ENCODE results near the gene AMN1. TPM values are rescaled to one million over a fixed set of nuclear protein-coding genes. Genes with fewer than 3 reads are reported as not detected.
"Not testable (repeated sequence)": the region's sequence is repeated elsewhere in the genome, so short reads cannot be mapped to it uniquely, and the experiment has no call there.

AMN1 gene
- total RNA-seq, 2 experiments from 2014 or later, result 3.5 to 4.1 TPM

- Mint-ChIP-seq H3K27me3 (no peaks in the 10 kb centered on the region), H3K4me3 (no peak overlapping the region), H3K36me3 (ENCODE audit: low read depth) (no peaks in the 10 kb centered on the region), H3K27ac (no peak overlapping the region), H3K9me3 (peaks cover 2% of the 10 kb centered on the region), H3K4me1 (ENCODE audit: low read depth) (peaks cover 20% of the 10 kb centered on the region)
- DNase-seq (no peak), ATAC-seq (no peak)
- intact Hi-C loops (cut with micrococcal nuclease), result no loop called here
- TF ChIP-seq, protein P1, sequence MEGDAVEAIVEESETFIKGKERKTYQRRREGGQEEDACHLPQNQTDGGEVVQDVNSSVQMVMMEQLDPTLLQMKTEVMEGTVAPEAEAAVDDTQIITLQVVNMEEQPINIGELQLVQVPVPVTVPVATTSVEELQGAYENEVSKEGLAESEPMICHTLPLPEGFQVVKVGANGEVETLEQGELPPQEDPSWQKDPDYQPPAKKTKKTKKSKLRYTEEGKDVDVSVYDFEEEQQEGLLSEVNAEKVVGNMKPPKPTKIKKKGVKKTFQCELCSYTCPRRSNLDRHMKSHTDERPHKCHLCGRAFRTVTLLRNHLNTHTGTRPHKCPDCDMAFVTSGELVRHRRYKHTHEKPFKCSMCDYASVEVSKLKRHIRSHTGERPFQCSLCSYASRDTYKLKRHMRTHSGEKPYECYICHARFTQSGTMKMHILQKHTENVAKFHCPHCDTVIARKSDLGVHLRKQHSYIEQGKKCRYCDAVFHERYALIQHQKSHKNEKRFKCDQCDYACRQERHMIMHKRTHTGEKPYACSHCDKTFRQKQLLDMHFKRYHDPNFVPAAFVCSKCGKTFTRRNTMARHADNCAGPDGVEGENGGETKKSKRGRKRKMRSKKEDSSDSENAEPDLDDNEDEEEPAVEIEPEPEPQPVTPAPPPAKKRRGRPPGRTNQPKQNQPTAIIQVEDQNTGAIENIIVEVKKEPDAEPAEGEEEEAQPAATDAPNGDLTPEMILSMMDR (IDR thresholded peaks at IDR 0.05), result no peak
- CTCF ChIA-PET, result interaction anchor here (0.9 kb wide), 1 partner anchor 25 kb away, joined by 3 read pairs; no protein-coding TSS in a partner anchor
- POLR2A ChIA-PET, result interaction anchor here (0.9 kb wide), 1 partner anchor 43 kb away, joined by 3 read pairs; no protein-coding TSS in a partner anchor
These were observed 43.4 kb upstream of the AMN1 start for GRCh38 chr12:31772186-31772585.

- Mint-ChIP-seq H3K9me3 (peaks cover 3% of the 10 kb centered on the region), H3K4me3 (no peak overlapping the region), H3K36me3 (ENCODE audit: low read depth) (no peaks in the 10 kb centered on the region), H3K27me3 (no peaks in the 10 kb centered on the region), H3K27ac (peak overlapping the region; percentile 4), H3K4me1 (ENCODE audit: low read depth) (peaks cover 20% of the 10 kb centered on the region)
- no peak for DNase-seq
- intact Hi-C loops (cut with micrococcal nuclease), result no loop called here
- ATAC-seq, result no peak
- TF ChIP-seq, protein P1 (IDR thresholded peaks at IDR 0.05), result no peak
- ChIA-PET CTCF (interaction anchor here (0.8 kb wide), 1 partner anchor 9 kb away, joined by 4 read pairs; no protein-coding TSS in a partner anchor), POLR2A (no interaction called here)
These were observed 39.2 kb upstream of the AMN1 start for GRCh38 chr12:31768046-31768445.

- no peak overlapping the region for H3K27ac Mint-ChIP-seq
- H3K4me3 Mint-ChIP-seq, result no peak overlapping the region
These were observed 37.1 kb upstream of the AMN1 start for GRCh38 chr12:31765931-31766330.

GRCh38 chr12:31759632-31760459 is 31.0 kb upstream of the AMN1 start:
- POLR2A ChIA-PET, result no interaction called here
- Mint-ChIP-seq H3K4me1 (ENCODE audit: low read depth) (peaks cover 16% of the 10 kb centered on the region), H3K9me3 (peaks cover 2% of the 10 kb centered on the region), H3K36me3 (ENCODE audit: low read depth) (no peaks in the 10 kb centered on the region), H3K4me3 (no peak overlapping the region), H3K27ac (peak overlapping the region; percentile 35), H3K27me3 (no peaks in the 10 kb centered on the region)
- ATAC-seq (no peak), DNase-seq (no peak)
- TF ChIP-seq, protein P1 (IDR thresholded peaks at IDR 0.05), result no peak
- CTCF ChIA-PET, result interaction anchor here (1.4 to 2.1 kb wide), 2 partner anchors 9 to 78 kb away, joined by 4 to 6 read pairs; no protein-coding TSS in a partner anchor
- intact Hi-C loops (cut with micrococcal nuclease), result no loop called here

More at GRCh38 chr12:31765931-31766330, 37.1 kb upstream of the AMN1 start:
- no peaks in the 10 kb centered on the region for H3K36me3 Mint-ChIP-seq (ENCODE audit: low read depth)
- intact Hi-C loops (cut with micrococcal nuclease), result no loop called here
- H3K9me3 Mint-ChIP-seq, result peaks cover 2% of the 10 kb centered on the region
- ChIA-PET CTCF (interaction anchor here (1.1 kb wide), 1 partner anchor 17 kb away, joined by 3 read pairs; no protein-coding TSS in a partner anchor), POLR2A (no interaction called here)
- DNase-seq, result no peak
- H3K27me3 Mint-ChIP-seq, result no peaks in the 10 kb centered on the region
- ATAC-seq, result no peak
- TF ChIP-seq, protein P1 (IDR thresholded peaks at IDR 0.05), result no peak
- peaks cover 18% of the 10 kb centered on the region for H3K4me1 Mint-ChIP-seq (ENCODE audit: low read depth)

- H3K36me3 Mint-ChIP-seq (ENCODE audit: low read depth); H3K27me3 Mint-ChIP-seq; H3K27ac Mint-ChIP-seq; H3K9me3 Mint-ChIP-seq; DNase-seq; POLR2A ChIA-PET; CTCF ChIA-PET; intact Hi-C loops (cut with micrococcal nuclease); ATAC-seq; H3K4me3 Mint-ChIP-seq: not testable (repeated sequence)
- peaks cover 13% of the 10 kb centered on the region for H3K4me1 Mint-ChIP-seq (ENCODE audit: low read depth)
These were observed 29.5 kb upstream of the AMN1 start for GRCh38 chr12:31758297-31758696.

All from activated CD8-positive, alpha-beta T cell treated with anti-CD3 and anti-CD28 coated beads for 36 hours (primary cell).